Transverse colon (tissue), 4 donors: ENCODE results near the gene ATP5PD.

Source experiments
- CTCF ChIP-seq, 5 experiments: fragments of 200-600 bp in 3 of 5; fragments of 450-650 bp in 2 of 5; sonication (generic) in 3 of 5; IDR thresholded peaks; 1 replicate in 2 of 5; 2 replicates in 3 of 5; pipeline ENCODE4 v1.5.1; 2016 to 2017; ENCODE audit warnings: antibody characterized with exemption in 5 of 5, inconsistent platforms in 3 of 5, mild to moderate bottlenecking in 2 of 5, moderate library complexity in 1 of 5
- EP300 ChIP-seq: sonication (generic); formaldehyde crosslinking; IDR thresholded peaks from one replicate; pipeline ENCODE4 v1.6.1; 2017; ENCODE audit warnings: antibody characterized with exemption, low read depth
- POLR2A ChIP-seq: fragments of 450-650 bp; IDR thresholded peaks from one replicate; pipeline ENCODE4 v1.6.1; 2016; ENCODE audit warnings: antibody characterized with exemption, mild to moderate bottlenecking, moderate library complexity
- POLR2AphosphoS5 ChIP-seq, 3 donors: sonication (generic); formaldehyde crosslinking; IDR thresholded peaks; one replicate each; pipeline ENCODE4 v1.6.1; 2016; ENCODE audit warnings: antibody characterized with exemption in 3 of 3

GRCh38 chr17:75060434-75061054, 13.8 kb upstream of the ATP5PD start:
- TF ChIP-seq CTCF (IDR thresholded peaks at IDR 0.05) (no peak), POLR2A (no peak), POLR2AphosphoS5 (IDR thresholded peaks at IDR 0.05) (no peak), EP300 (no peak)
